Measurements from ENCODE around the gene RBM20. TPM values are rescaled to one million over a fixed set of nuclear protein-coding genes. Genes with fewer than 3 reads are reported as not detected.
"Not testable (repeated sequence)": the region's sequence is repeated elsewhere in the genome, so short reads cannot be mapped to it uniquely, and the experiment has no call there.

The RBM20 gene
- total and polyA plus RNA-seq, 4 donors, result 1.1 to 2.2 (median 1.6) TPM

GRCh38 chr10:110699859-110700468 lies 55.8 kb downstream of the RBM20 start:
- no peak overlapping the region for H3K4me3 ChIP-seq (ENCODE audit: low read depth, low read length)
- 96% methylated on average over 4 of the region's 10 CpGs for WGBS (ENCODE audit: insufficient coverage)
- no peaks in the 10 kb centered on the region for H3K36me3 ChIP-seq (ENCODE audit: control insufficient read depth, insufficient read depth, low read length)
- no peak overlapping the region for H3K27ac ChIP-seq (ENCODE audit: low read depth, low read length)
- no peaks in the 10 kb centered on the region for H3K27me3 ChIP-seq (ENCODE audit: control insufficient read depth, insufficient read depth, low read length)
- H3K9me3 ChIP-seq (ENCODE audit: control insufficient read depth, insufficient read depth, low read length), result no peaks in the 10 kb centered on the region
- DNase-seq (ENCODE audit: low read depth in 4 of 6, low spot score in 6 of 6), result no peak
- no peaks in the 10 kb centered on the region for H3K4me1 ChIP-seq (ENCODE audit: control insufficient read depth, insufficient read depth, low read length)

- Histone ChIP-seq H3K9me3 (ENCODE audit: control insufficient read depth, insufficient read depth, low read length) (no peaks in the 10 kb centered on the region), H3K27ac (ENCODE audit: low read depth, low read length) (no peak overlapping the region), H3K4me3 (ENCODE audit: low read depth, low read length) (no peak overlapping the region), H3K36me3 (ENCODE audit: control insufficient read depth, insufficient read depth, low read length) (no peaks in the 10 kb centered on the region), H3K27me3 (ENCODE audit: control insufficient read depth, insufficient read depth, low read length) (no peaks in the 10 kb centered on the region), H3K4me1 (ENCODE audit: control insufficient read depth, insufficient read depth, low read length) (no peaks in the 10 kb centered on the region)
- DNase-seq (ENCODE audit: low read depth in 4 of 6, low spot score in 6 of 6), result no peak
- WGBS (ENCODE audit: insufficient coverage), result 90% methylated on average over 1 of the region's 10 CpGs
Observed at GRCh38 chr10:110700947-110701616, 56.9 kb downstream of the RBM20 start.

- no peaks in the 10 kb centered on the region for H3K27me3 ChIP-seq (ENCODE audit: control insufficient read depth, insufficient read depth, low read length)
- H3K4me3 ChIP-seq (ENCODE audit: low read depth, low read length), result no peak overlapping the region
- H3K27ac ChIP-seq (ENCODE audit: low read depth, low read length), result no peak overlapping the region
- no peaks in the 10 kb centered on the region for H3K9me3 ChIP-seq (ENCODE audit: control insufficient read depth, insufficient read depth, low read length)
- 65% methylated on average over 3 of the region's 3 CpGs for WGBS (ENCODE audit: insufficient coverage)
- H3K4me1 ChIP-seq (ENCODE audit: control insufficient read depth, insufficient read depth, low read length), result no peaks in the 10 kb centered on the region
- DNase-seq (ENCODE audit: low read depth in 4 of 6, low spot score in 6 of 6), result no peak
- H3K36me3 ChIP-seq (ENCODE audit: control insufficient read depth, insufficient read depth, low read length), result no peaks in the 10 kb centered on the region
Observed at GRCh38 chr10:110701617-110701971, 57.5 kb downstream of the RBM20 start.

DNA sequence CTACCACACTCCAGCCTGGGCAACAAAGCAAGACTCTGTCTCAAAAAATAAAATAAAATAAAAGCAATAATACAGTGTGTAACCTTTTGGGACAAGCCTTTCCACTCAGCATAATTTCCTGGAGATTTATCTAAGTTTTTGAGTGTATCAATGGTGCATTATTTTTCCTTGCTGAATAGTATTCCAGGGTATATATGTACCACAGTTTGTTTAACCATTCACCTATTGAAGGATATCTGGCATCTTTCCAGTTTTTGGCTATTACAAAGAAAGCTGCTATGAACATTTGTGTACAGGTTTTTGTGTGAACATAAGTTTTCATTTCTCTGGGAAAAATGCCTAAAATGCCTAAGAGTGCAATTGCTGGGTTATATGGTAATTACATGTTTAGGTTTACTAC lies 59.9 kb downstream of the RBM20 start:
- Histone ChIP-seq H3K4me1 (ENCODE audit: control insufficient read depth, insufficient read depth, low read length) (no peaks in the 10 kb centered on the region), H3K27me3 (ENCODE audit: control insufficient read depth, insufficient read depth, low read length) (no peaks in the 10 kb centered on the region), H3K36me3 (ENCODE audit: control insufficient read depth, insufficient read depth, low read length) (no peaks in the 10 kb centered on the region), H3K9me3 (ENCODE audit: control insufficient read depth, insufficient read depth, low read length) (no peaks in the 10 kb centered on the region), H3K27ac (ENCODE audit: low read depth, low read length) (no peak overlapping the region), H3K4me3 (ENCODE audit: low read depth, low read length) (no peak overlapping the region)
- DNase-seq (ENCODE audit: low read depth in 4 of 6, low spot score in 6 of 6), result no peak

- WGBS (ENCODE audit: insufficient coverage), result 83% methylated on average over 1 of the region's 5 CpGs
- no peaks in the 10 kb centered on the region for H3K36me3 ChIP-seq (ENCODE audit: control insufficient read depth, insufficient read depth, low read length)
- no peaks in the 10 kb centered on the region for H3K9me3 ChIP-seq (ENCODE audit: control insufficient read depth, insufficient read depth, low read length)
Observed at GRCh38 chr10:110704906-110705476, 60.9 kb downstream of the RBM20 start.

GRCh38 chr10:110705596-110705995 lies 61.5 kb downstream of the RBM20 start:
- H3K36me3 ChIP-seq (ENCODE audit: control insufficient read depth, insufficient read depth, low read length); DNase-seq (ENCODE audit: low read depth in 4 of 6, low spot score in 6 of 6); H3K9me3 ChIP-seq (ENCODE audit: control insufficient read depth, insufficient read depth, low read length); H3K27me3 ChIP-seq (ENCODE audit: control insufficient read depth, insufficient read depth, low read length); H3K4me1 ChIP-seq (ENCODE audit: control insufficient read depth, insufficient read depth, low read length); H3K27ac ChIP-seq (ENCODE audit: low read depth, low read length); H3K4me3 ChIP-seq (ENCODE audit: low read depth, low read length): not testable (repeated sequence)
- 100% methylated on average over 2 of the region's 4 CpGs for WGBS (ENCODE audit: insufficient coverage)

More at GRCh38 chr10:110704906-110705476, 60.9 kb downstream of the RBM20 start:
- no peaks in the 10 kb centered on the region for H3K4me1 ChIP-seq (ENCODE audit: control insufficient read depth, insufficient read depth, low read length)
- H3K4me3 ChIP-seq (ENCODE audit: low read depth, low read length), result no peak overlapping the region
- H3K27ac ChIP-seq (ENCODE audit: low read depth, low read length), result no peak overlapping the region
- H3K27me3 ChIP-seq (ENCODE audit: control insufficient read depth, insufficient read depth, low read length), result no peaks in the 10 kb centered on the region
- DNase-seq (ENCODE audit: low read depth in 4 of 6, low spot score in 6 of 6), result no peak

GRCh38 chr10:110706690-110707098 lies 62.6 kb downstream of the RBM20 start:
- Histone ChIP-seq H3K27ac (ENCODE audit: low read depth, low read length) (no peak overlapping the region), H3K27me3 (ENCODE audit: control insufficient read depth, insufficient read depth, low read length) (no peaks in the 10 kb centered on the region), H3K9me3 (ENCODE audit: control insufficient read depth, insufficient read depth, low read length) (no peaks in the 10 kb centered on the region), H3K4me3 (ENCODE audit: low read depth, low read length) (no peak overlapping the region), H3K4me1 (ENCODE audit: control insufficient read depth, insufficient read depth, low read length) (no peaks in the 10 kb centered on the region), H3K36me3 (ENCODE audit: control insufficient read depth, insufficient read depth, low read length) (no peaks in the 10 kb centered on the region)
- peak in 2 of 6 donors; percentile 40 to 79 for DNase-seq (ENCODE audit: low read depth in 4 of 6, low spot score in 6 of 6)
- 9% methylated on average over 4 of the region's 5 CpGs for WGBS (ENCODE audit: insufficient coverage)

GRCh38 chr10:110708776-110709443 lies 64.8 kb downstream of the RBM20 start:
- Histone ChIP-seq H3K36me3 (ENCODE audit: control insufficient read depth, insufficient read depth, low read length) (no peaks in the 10 kb centered on the region), H3K27ac (ENCODE audit: low read depth, low read length) (no peak overlapping the region), H3K4me3 (ENCODE audit: low read depth, low read length) (no peak overlapping the region), H3K27me3 (ENCODE audit: control insufficient read depth, insufficient read depth, low read length) (no peaks in the 10 kb centered on the region), H3K4me1 (ENCODE audit: control insufficient read depth, insufficient read depth, low read length) (no peaks in the 10 kb centered on the region), H3K9me3 (ENCODE audit: control insufficient read depth, insufficient read depth, low read length) (no peaks in the 10 kb centered on the region)
- WGBS (ENCODE audit: insufficient coverage), result 31% methylated on average over 6 of the region's 8 CpGs
- DNase-seq (ENCODE audit: low read depth in 4 of 6, low spot score in 6 of 6), result peak in 1 of 6 donors; percentile 42

GRCh38 chr10:110709444-110709828 lies 65.3 kb downstream of the RBM20 start:
- Histone ChIP-seq H3K4me1 (ENCODE audit: control insufficient read depth, insufficient read depth, low read length) (no peaks in the 10 kb centered on the region), H3K36me3 (ENCODE audit: control insufficient read depth, insufficient read depth, low read length) (no peaks in the 10 kb centered on the region), H3K27ac (ENCODE audit: low read depth, low read length) (no peak overlapping the region), H3K4me3 (ENCODE audit: low read depth, low read length) (no peak overlapping the region), H3K27me3 (ENCODE audit: control insufficient read depth, insufficient read depth, low read length) (no peaks in the 10 kb centered on the region), H3K9me3 (ENCODE audit: control insufficient read depth, insufficient read depth, low read length) (no peaks in the 10 kb centered on the region)
- WGBS (ENCODE audit: insufficient coverage), result 100% methylated on average over 1 of the region's 3 CpGs
- no peak for DNase-seq (ENCODE audit: low read depth in 4 of 6, low spot score in 6 of 6)
